MCF 10A (cell line): ENCODE measurements around the gene CCDC102B. TPM values are rescaled to one million over a fixed set of nuclear protein-coding genes. Genes with fewer than 3 reads are reported as not detected.

Experiments used
- BruUV-seq: library from RNA; stranded (reverse); fragments of 400-500 nt; replicated peaks from 2 replicates; lab custom pipeline; 2021; lab: Mats Ljungman, UMichigan
- CTCF ChIA-PET: fragments of 300-600 bp; sonication (Branson Sonifier 250); formaldehyde crosslinking; extraction: SDS; loops from one replicate; lab custom pipeline; 2021; ENCODE audit warnings: antibody characterized with exemption, inconsistent platforms; lab: Yijun Ruan, JAX
- POLR2A ChIA-PET: fragments of 300-600, 350-650 bp; sonication (Branson Sonifier 250); formaldehyde crosslinking; extraction: SDS; loops from one replicate; lab custom pipeline; 2020; ENCODE audit warnings: antibody characterized with exemption, inconsistent platforms; lab: Yijun Ruan, JAX
- DNase-seq: peaks from one replicate; pipeline ENCODE4 v3.0.0-alpha.2; 2018; ENCODE audit not compliant: unreplicated experiment
- H3K27ac Mint-ChIP-seq: one replicate; pipeline ENCODE4 v1.8.0; 2022; ENCODE audit warnings: mild to moderate bottlenecking, low read depth, mixed read lengths; ENCODE audit not compliant: unreplicated experiment
- H3K27me3 Mint-ChIP-seq: one replicate; pipeline ENCODE4 v1.8.0; 2022; ENCODE audit warnings: mixed read lengths; ENCODE audit not compliant: insufficient read depth, unreplicated experiment
- H3K36me3 Mint-ChIP-seq: one replicate; pipeline ENCODE4 v1.8.0; 2022; ENCODE audit warnings: mild to moderate bottlenecking, moderate library complexity, mixed read lengths; ENCODE audit not compliant: insufficient read depth, unreplicated experiment
- H3K4me1 Mint-ChIP-seq: one replicate; pipeline ENCODE4 v1.8.0; 2022; ENCODE audit warnings: mixed read lengths; ENCODE audit not compliant: insufficient read depth, unreplicated experiment
- H3K4me3 Mint-ChIP-seq: one replicate; pipeline ENCODE4 v1.8.0; 2022; ENCODE audit warnings: mild to moderate bottlenecking, moderate library complexity, mixed read lengths; ENCODE audit not compliant: unreplicated experiment
- H3K9me3 Mint-ChIP-seq: one replicate; pipeline ENCODE4 v1.8.0; 2022; ENCODE audit warnings: mixed read lengths; ENCODE audit not compliant: unreplicated experiment
- CTCF ChIP-seq: fragments of 200-600 bp; IDR thresholded peaks from one replicate; pipeline ENCODE4 v1.8.0; 2022; ENCODE audit warnings: antibody characterized with exemption, mild to moderate bottlenecking; ENCODE audit not compliant: unreplicated experiment
- intact Hi-C: fragments of 100-400 bp; cut with micrococcal nuclease; formaldehyde crosslinking; loops from 2 replicates; pipeline ENCODE4 v1.14.1; 2022
- total RNA-seq: library from RNA; stranded (reverse); gene quantifications from 2 replicates; pipeline ENCODE4 v1.2.3, GENCODE V29; 2022

The CCDC102B gene
- total RNA-seq, 1 experiment from 2014 or later, result 3.4 TPM

GRCh38 chr18:68848242-68848641 lies 50.4 kb downstream of the CCDC102B start:
- no peaks in the 10 kb centered on the region for H3K4me1 Mint-ChIP-seq
- no peaks in the 10 kb centered on the region for H3K27me3 Mint-ChIP-seq
- ChIA-PET POLR2A (no interaction called here), CTCF (interaction anchor here (1.4 kb wide), 1 partner anchor 1224 kb away, joined by 4 read pairs; no protein-coding TSS in a partner anchor)
- H3K27ac Mint-ChIP-seq, result no peak overlapping the region
- no peak for TF ChIP-seq CTCF
- BruUV-seq, result no TSS peak
- DNase-seq, result no peak
- intact Hi-C loops, result loop anchor here (5.0 kb wide), 2 partner anchors 1224 to 1604 kb away; no protein-coding TSS in a partner anchor
- no peak overlapping the region for H3K4me3 Mint-ChIP-seq
- H3K36me3 Mint-ChIP-seq, result peaks cover 6% of the 10 kb centered on the region
- H3K9me3 Mint-ChIP-seq, result no peaks in the 10 kb centered on the region

- ChIA-PET CTCF (no interaction called here), POLR2A (no interaction called here)
- no peaks in the 10 kb centered on the region for H3K9me3 Mint-ChIP-seq
- no peak overlapping the region for H3K27ac Mint-ChIP-seq
- H3K4me3 Mint-ChIP-seq, result no peak overlapping the region
- no peaks in the 10 kb centered on the region for H3K27me3 Mint-ChIP-seq
- intact Hi-C loops, result no loop called here
- no peak for TF ChIP-seq CTCF
- H3K36me3 Mint-ChIP-seq, result peaks cover 13% of the 10 kb centered on the region
- BruUV-seq, result no TSS peak
- no peak for DNase-seq
- H3K4me1 Mint-ChIP-seq, result no peaks in the 10 kb centered on the region
These were observed 57.0 kb downstream of the CCDC102B start for GRCh38 chr18:68854786-68855391.

GRCh38 chr18:68855491-68855890 lies 57.6 kb downstream of the CCDC102B start:
- H3K27ac Mint-ChIP-seq, result no peak overlapping the region
- no peaks in the 10 kb centered on the region for H3K27me3 Mint-ChIP-seq
- peaks cover 13% of the 10 kb centered on the region for H3K36me3 Mint-ChIP-seq
- H3K4me1 Mint-ChIP-seq, result no peaks in the 10 kb centered on the region
- no TSS peak for BruUV-seq
- CTCF ChIA-PET, result interaction anchor here (1.2 kb wide), 1 partner anchor 11 kb away, joined by 3 read pairs; no protein-coding TSS in a partner anchor
- POLR2A ChIA-PET, result no interaction called here
- no peak for TF ChIP-seq CTCF
- intact Hi-C loops, result no loop called here
- no peak for DNase-seq
- H3K9me3 Mint-ChIP-seq, result no peaks in the 10 kb centered on the region
- H3K4me3 Mint-ChIP-seq, result no peak overlapping the region

GRCh38 chr18:68861365-68861764 lies 63.5 kb downstream of the CCDC102B start:
- Mint-ChIP-seq H3K9me3 (no peaks in the 10 kb centered on the region), H3K27ac (no peak overlapping the region), H3K4me3 (no peak overlapping the region), H3K36me3 (peaks cover 7% of the 10 kb centered on the region), H3K4me1 (no peaks in the 10 kb centered on the region), H3K27me3 (peaks cover 15% of the 10 kb centered on the region)
- intact Hi-C loops, result no loop called here
- no peak for DNase-seq
- CTCF ChIA-PET, result interaction anchor here (0.7 kb wide), 1 partner anchor 44 kb away, joined by 3 read pairs; no protein-coding TSS in a partner anchor
- BruUV-seq, result no TSS peak
- POLR2A ChIA-PET, result no interaction called here
- TF ChIP-seq CTCF, result no peak
